PFSK-1 (cell line): Measurements from ENCODE around the gene PYGL.

Experiments used
- FOXP2 ChIP-seq: optimal IDR thresholded peaks from 2 replicates; pipeline ENCODE3; 2011; ENCODE audit warnings: borderline replicate concordance, control low read depth, inconsistent platforms; ENCODE audit not compliant: insufficient read depth; ENCODE audit errors: extremely low read length, extremely low read depth
- POLR2AphosphoS5 ChIP-seq: IDR thresholded peaks from 2 replicates; pipeline ENCODE4 v1.6.1; 2012; ENCODE audit warnings: low read depth, mild to moderate bottlenecking, control low read depth, low read length, moderate library complexity
- SIN3A ChIP-seq: IDR thresholded peaks from 2 replicates; pipeline ENCODE4 v1.6.1; 2012; ENCODE audit warnings: mild to moderate bottlenecking, low read length, moderate library complexity, borderline replicate concordance; ENCODE audit not compliant: insufficient read depth
- TAF1 ChIP-seq: IDR thresholded peaks from 2 replicates; pipeline ENCODE4 v1.6.1; 2012; ENCODE audit warnings: low read length, control low read depth, borderline replicate concordance; ENCODE audit not compliant: insufficient read depth
- TF ChIP-seq, protein P1 (sequence below), 2 experiments: IDR thresholded peaks; 2 replicates each; pipeline versions ENCODE4 v1.6.1 to v1.8.0; 2011 to 2012; ENCODE audit warnings: low read depth in 2 of 2, low read length in 2 of 2, control low read depth in 1 of 2, inconsistent platforms in 1 of 2, mild to moderate bottlenecking in 1 of 2, moderate library complexity in 1 of 2; ENCODE audit not compliant: insufficient read depth in 1 of 2

DNA sequence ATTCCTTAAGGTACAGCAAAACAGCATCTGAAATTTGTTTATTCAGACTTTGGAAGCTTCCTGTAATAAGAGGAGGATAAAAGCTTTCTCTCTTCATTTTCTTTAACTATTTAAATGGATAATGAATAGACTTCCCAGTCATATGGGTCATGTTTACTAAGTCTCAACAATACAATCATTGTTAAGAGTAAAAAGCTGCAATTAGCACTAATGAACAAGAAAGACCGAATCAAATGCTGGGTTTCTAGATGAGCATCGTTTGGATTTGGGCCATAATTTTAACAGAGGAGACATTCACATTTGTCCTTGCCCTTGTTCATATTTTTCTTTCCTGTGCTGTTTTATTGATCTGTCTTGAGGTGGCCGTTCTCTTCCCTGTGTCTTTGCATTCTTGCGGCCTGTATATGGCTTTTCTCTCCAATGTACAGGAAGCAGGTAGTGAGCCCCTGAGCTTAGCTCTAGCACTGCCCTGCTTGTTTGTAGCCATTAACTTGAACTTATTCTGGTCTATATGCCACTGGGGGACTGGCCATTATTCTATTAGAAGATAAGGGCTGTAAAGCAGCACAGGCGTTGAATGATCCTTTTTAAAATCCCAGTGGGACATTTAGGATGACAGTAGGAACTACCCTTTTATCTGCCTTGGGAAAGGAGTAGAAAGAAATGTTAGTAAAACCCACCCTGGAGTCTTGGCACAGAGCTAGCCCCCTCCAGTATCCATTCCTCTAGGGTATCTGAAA lies 37.8 kb downstream of the PYGL start:
- TF ChIP-seq POLR2AphosphoS5 (no peak), TAF1 (no peak), SIN3A (no peak), FOXP2 (no peak)
- TF ChIP-seq, protein P1, sequence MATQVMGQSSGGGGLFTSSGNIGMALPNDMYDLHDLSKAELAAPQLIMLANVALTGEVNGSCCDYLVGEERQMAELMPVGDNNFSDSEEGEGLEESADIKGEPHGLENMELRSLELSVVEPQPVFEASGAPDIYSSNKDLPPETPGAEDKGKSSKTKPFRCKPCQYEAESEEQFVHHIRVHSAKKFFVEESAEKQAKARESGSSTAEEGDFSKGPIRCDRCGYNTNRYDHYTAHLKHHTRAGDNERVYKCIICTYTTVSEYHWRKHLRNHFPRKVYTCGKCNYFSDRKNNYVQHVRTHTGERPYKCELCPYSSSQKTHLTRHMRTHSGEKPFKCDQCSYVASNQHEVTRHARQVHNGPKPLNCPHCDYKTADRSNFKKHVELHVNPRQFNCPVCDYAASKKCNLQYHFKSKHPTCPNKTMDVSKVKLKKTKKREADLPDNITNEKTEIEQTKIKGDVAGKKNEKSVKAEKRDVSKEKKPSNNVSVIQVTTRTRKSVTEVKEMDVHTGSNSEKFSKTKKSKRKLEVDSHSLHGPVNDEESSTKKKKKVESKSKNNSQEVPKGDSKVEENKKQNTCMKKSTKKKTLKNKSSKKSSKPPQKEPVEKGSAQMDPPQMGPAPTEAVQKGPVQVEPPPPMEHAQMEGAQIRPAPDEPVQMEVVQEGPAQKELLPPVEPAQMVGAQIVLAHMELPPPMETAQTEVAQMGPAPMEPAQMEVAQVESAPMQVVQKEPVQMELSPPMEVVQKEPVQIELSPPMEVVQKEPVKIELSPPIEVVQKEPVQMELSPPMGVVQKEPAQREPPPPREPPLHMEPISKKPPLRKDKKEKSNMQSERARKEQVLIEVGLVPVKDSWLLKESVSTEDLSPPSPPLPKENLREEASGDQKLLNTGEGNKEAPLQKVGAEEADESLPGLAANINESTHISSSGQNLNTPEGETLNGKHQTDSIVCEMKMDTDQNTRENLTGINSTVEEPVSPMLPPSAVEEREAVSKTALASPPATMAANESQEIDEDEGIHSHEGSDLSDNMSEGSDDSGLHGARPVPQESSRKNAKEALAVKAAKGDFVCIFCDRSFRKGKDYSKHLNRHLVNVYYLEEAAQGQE (IDR thresholded peaks at IDR 0.05; ENCODE audit: insufficient read depth in 1 of 2, low read depth in 2 of 2, low read length in 2 of 2), result no peak
